Astrocyte of the spinal cord (primary cell): Measurements from ENCODE around the gene TWF2.

Experiments
- DNase-seq: peaks from one replicate; pipeline ENCODE4 v3.0.0; 2011; ENCODE audit warnings: low read depth, low spot score
- H3K4me3 ChIP-seq: 2 replicates; pipeline ENCODE4 v1.5.1; 2011; ENCODE audit warnings: low read depth, mild to moderate bottlenecking, low read length, moderate library complexity
- CTCF ChIP-seq: IDR thresholded peaks from 2 replicates; pipeline ENCODE4 v1.5.1; 2012; ENCODE audit warnings: low read depth, mild to moderate bottlenecking, low read length, inconsistent platforms
- in situ Hi-C: cut with HindIII; loops from 2 replicates; pipeline ENCODE4 v1.10.0; 2017; ENCODE audit warnings: low sequenced_read_pairs

The TWF2 gene

GRCh38 chr3:52257911-52258310 is 19.0 kb upstream of the TWF2 start:
- DNase-seq: no peak
- H3K4me3 ChIP-seq: no peak overlapping the region
- no peak for TF ChIP-seq CTCF
- in situ Hi-C loops: no loop called here

- H3K4me3 ChIP-seq: no peak overlapping the region
- no peak for TF ChIP-seq CTCF
- no peak for DNase-seq
- in situ Hi-C loops: no loop called here
Measured at GRCh38 chr3:52256622-52257021, 17.7 kb upstream of the TWF2 start.

GRCh38 chr3:52256159-52256558 is 17.2 kb upstream of the TWF2 start:
- H3K4me3 ChIP-seq: no peak overlapping the region
- no peak for TF ChIP-seq CTCF
- in situ Hi-C loops: no loop called here
- no peak for DNase-seq

GRCh38 chr3:52254608-52255007 is 15.7 kb upstream of the TWF2 start:
- in situ Hi-C loops: no loop called here
- no peak for TF ChIP-seq CTCF
- H3K4me3 ChIP-seq: no peak overlapping the region
- DNase-seq: no peak

- no peak overlapping the region for H3K4me3 ChIP-seq
- in situ Hi-C loops: no loop called here
- TF ChIP-seq CTCF: no peak
- no peak for DNase-seq
Measured at GRCh38 chr3:52253314-52254304, 14.7 kb upstream of the TWF2 start.

GRCh38 chr3:52250122-52250521 is 11.2 kb upstream of the TWF2 start:
- no peak overlapping the region for H3K4me3 ChIP-seq
- in situ Hi-C loops: no loop called here
- no peak for TF ChIP-seq CTCF
- DNase-seq: no peak
